Measurements from ENCODE around the gene METTL6. TPM values are rescaled to one million over a fixed set of nuclear protein-coding genes. Genes with fewer than 3 reads are reported as not detected.
"Not testable (repeated sequence)": the region's sequence is repeated elsewhere in the genome, so short reads cannot be mapped to it uniquely, and the experiment has no call there.

Gene METTL6
- total and polyA plus RNA-seq, 10 of the 15 experiments (the other 5 are each of a cell fraction or from before 2014, with no cell fraction given): 13.8 to 29.6 (median 20.8) TPM

- in situ Hi-C loops (cut with MboI) (no loop called here), intact Hi-C loops (cut with micrococcal nuclease; ENCODE audit: unreplicated experiment) (no loop called here)
- Histone ChIP-seq H3K9me3 (replicated peaks; ENCODE audit: control insufficient read depth, insufficient read depth, low read length) (no peaks in the 10 kb centered on the region), H3K4me1 (ENCODE audit: control insufficient read depth, insufficient read depth, low read length) (no peaks in the 10 kb centered on the region), H3K4me2 (ENCODE audit: control insufficient read depth, insufficient read depth) (no peak overlapping the region), H2AFZ (ENCODE audit: control insufficient read depth, low read depth, low read length) (no peak overlapping the region), H3K79me2 (ENCODE audit: control insufficient read depth, insufficient read depth, low read length) (no peaks in the 10 kb centered on the region), H3K27ac (ENCODE audit: control insufficient read depth, insufficient read depth) (no peak overlapping the region), H3K27me3 (replicated peaks in 1 of 2; ENCODE audit: control insufficient read depth in 2 of 2, insufficient read depth in 2 of 2, low read length in 1 of 2) (no peaks in the 10 kb centered on the region), H3K4me3 (no peak overlapping the region), H4K20me1 (ENCODE audit: control insufficient read depth, insufficient read depth) (no peaks in the 10 kb centered on the region), H3K36me3 (ENCODE audit: control insufficient read depth in 2 of 2, insufficient read depth in 2 of 2, low read length in 1 of 2) (peaks cover 0 to 13% of the 10 kb centered on the region in 2 experiments), H3K9ac (ENCODE audit: control insufficient read depth, insufficient read depth, low read length) (no peak overlapping the region)
- FAIRE-seq: no peak
- no peak for ATAC-seq
- POLR2A ChIA-PET: no interaction called here
- SMC1A ChIA-PET (ENCODE audit: uncharacterized antibody, unreplicated experiment): interaction anchor here (0.6 to 1.0 kb wide), 2 partner anchors 10 to 1214 kb away, joined by 3 read pairs; no protein-coding TSS in a partner anchor
- no TSS peak for BruUV-seq (replicated peaks)
- CTCF ChIA-PET: interaction anchor here (1.0 kb wide), 1 partner anchor 391 kb away, joined by 3 read pairs; no protein-coding TSS in a partner anchor
- TF ChIP-seq EED (IDR thresholded peaks at IDR 0.05; ENCODE audit: low read depth): no peak
- no peak for TF ChIP-seq FOS (IDR thresholded peaks at IDR 0.05; ENCODE audit: borderline replicate concordance, extremely low read depth, insufficient read length)
- TF ChIP-seq, protein P1, sequence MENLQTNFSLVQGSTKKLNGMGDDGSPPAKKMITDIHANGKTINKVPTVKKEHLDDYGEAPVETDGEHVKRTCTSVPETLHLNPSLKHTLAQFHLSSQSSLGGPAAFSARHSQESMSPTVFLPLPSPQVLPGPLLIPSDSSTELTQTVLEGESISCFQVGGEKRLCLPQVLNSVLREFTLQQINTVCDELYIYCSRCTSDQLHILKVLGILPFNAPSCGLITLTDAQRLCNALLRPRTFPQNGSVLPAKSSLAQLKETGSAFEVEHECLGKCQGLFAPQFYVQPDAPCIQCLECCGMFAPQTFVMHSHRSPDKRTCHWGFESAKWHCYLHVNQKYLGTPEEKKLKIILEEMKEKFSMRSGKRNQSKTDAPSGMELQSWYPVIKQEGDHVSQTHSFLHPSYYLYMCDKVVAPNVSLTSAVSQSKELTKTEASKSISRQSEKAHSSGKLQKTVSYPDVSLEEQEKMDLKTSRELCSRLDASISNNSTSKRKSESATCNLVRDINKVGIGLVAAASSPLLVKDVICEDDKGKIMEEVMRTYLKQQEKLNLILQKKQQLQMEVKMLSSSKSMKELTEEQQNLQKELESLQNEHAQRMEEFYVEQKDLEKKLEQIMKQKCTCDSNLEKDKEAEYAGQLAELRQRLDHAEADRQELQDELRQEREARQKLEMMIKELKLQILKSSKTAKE (IDR thresholded peaks at IDR 0.05; ENCODE audit: low read depth, poor library complexity, severe bottlenecking): no peak
- TF ChIP-seq TAF1 (IDR thresholded peaks at IDR 0.05; ENCODE audit: borderline replicate concordance, low read depth, low read length): no peak
- TF ChIP-seq, protein P2, sequence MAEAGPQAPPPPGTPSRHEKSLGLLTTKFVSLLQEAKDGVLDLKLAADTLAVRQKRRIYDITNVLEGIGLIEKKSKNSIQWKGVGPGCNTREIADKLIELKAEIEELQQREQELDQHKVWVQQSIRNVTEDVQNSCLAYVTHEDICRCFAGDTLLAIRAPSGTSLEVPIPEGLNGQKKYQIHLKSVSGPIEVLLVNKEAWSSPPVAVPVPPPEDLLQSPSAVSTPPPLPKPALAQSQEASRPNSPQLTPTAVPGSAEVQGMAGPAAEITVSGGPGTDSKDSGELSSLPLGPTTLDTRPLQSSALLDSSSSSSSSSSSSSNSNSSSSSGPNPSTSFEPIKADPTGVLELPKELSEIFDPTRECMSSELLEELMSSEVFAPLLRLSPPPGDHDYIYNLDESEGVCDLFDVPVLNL (IDR thresholded peaks at IDR 0.05; ENCODE audit: low read depth, low read length): no peak
- TF ChIP-seq POLR2AphosphoS2 (IDR thresholded peaks at IDR 0.05; ENCODE audit: low read depth, low read length): no peak
- TF ChIP-seq EGR1 (IDR thresholded peaks at IDR 0.05; ENCODE audit: borderline replicate concordance in 1 of 2, low read depth in 2 of 2, low read length in 2 of 2): no peak
- TF ChIP-seq, protein P3, sequence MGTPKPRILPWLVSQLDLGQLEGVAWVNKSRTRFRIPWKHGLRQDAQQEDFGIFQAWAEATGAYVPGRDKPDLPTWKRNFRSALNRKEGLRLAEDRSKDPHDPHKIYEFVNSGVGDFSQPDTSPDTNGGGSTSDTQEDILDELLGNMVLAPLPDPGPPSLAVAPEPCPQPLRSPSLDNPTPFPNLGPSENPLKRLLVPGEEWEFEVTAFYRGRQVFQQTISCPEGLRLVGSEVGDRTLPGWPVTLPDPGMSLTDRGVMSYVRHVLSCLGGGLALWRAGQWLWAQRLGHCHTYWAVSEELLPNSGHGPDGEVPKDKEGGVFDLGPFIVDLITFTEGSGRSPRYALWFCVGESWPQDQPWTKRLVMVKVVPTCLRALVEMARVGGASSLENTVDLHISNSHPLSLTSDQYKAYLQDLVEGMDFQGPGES (IDR thresholded peaks at IDR 0.05): no peak
- no peak for TF ChIP-seq SMC3 (IDR thresholded peaks at IDR 0.05; ENCODE audit: borderline replicate concordance, low read length)
- TF ChIP-seq CBX3 (IDR thresholded peaks at IDR 0.05; ENCODE audit: borderline replicate concordance, low read depth): no peak
- no peak for TF ChIP-seq SP1 (IDR thresholded peaks at IDR 0.05; ENCODE audit: low read depth, low read length)
- no peak for TF ChIP-seq ZNF384 (IDR thresholded peaks at IDR 0.05; ENCODE audit: borderline replicate concordance, low read depth, low read length)
- RAD21 ChIA-PET (ENCODE audit: unreplicated experiment): no interaction called here
- no peak for DNase-seq (ENCODE audit: low read depth, low spot score)
- 49% methylated on average over 4 of the region's 4 CpGs for WGBS (ENCODE audit: insufficient coverage, insufficient replicate concordance, low lambda C conversion rate, missing lambda C conversion rate)
Observed at GRCh38 chr3:15420871-15421270, 6.5 kb downstream of the METTL6 start.

- BruUV-seq (replicated peaks); H3K79me2 ChIP-seq (ENCODE audit: control insufficient read depth, insufficient read depth, low read length); RAD21 ChIA-PET (ENCODE audit: unreplicated experiment); in situ Hi-C loops (cut with MboI); DNase-seq (ENCODE audit: low read depth, low spot score); H3K4me1 ChIP-seq (ENCODE audit: control insufficient read depth, insufficient read depth, low read length); ATAC-seq; H4K20me1 ChIP-seq (ENCODE audit: control insufficient read depth, insufficient read depth); H3K27me3 ChIP-seq (replicated peaks in 1 of 2; ENCODE audit: control insufficient read depth in 2 of 2, insufficient read depth in 2 of 2, low read length in 1 of 2); intact Hi-C loops (cut with micrococcal nuclease; ENCODE audit: unreplicated experiment); H2AFZ ChIP-seq (ENCODE audit: control insufficient read depth, low read depth, low read length); SMC1A ChIA-PET (ENCODE audit: uncharacterized antibody, unreplicated experiment); H3K27ac ChIP-seq (ENCODE audit: control insufficient read depth, insufficient read depth); H3K4me3 ChIP-seq; H3K9ac ChIP-seq (ENCODE audit: control insufficient read depth, insufficient read depth, low read length); FAIRE-seq; H3K4me2 ChIP-seq (ENCODE audit: control insufficient read depth, insufficient read depth); POLR2A ChIA-PET; H3K9me3 ChIP-seq (replicated peaks; ENCODE audit: control insufficient read depth, insufficient read depth, low read length): not testable (repeated sequence)
- H3K36me3 ChIP-seq (ENCODE audit: control insufficient read depth in 2 of 2, insufficient read depth in 2 of 2, low read length in 1 of 2): peaks cover 7 to 15% of the 10 kb centered on the region in 2 experiments; a peak in 3 of 4 replicates
- CTCF ChIA-PET: interaction anchor here (0.6 to 0.8 kb wide), 2 partner anchors 8 to 190 kb away, joined by 3 to 4 read pairs; no protein-coding TSS in a partner anchor
- over 99% methylated on average over 7 of the region's 7 CpGs for WGBS (ENCODE audit: insufficient coverage, insufficient replicate concordance, low lambda C conversion rate, missing lambda C conversion rate)
Observed at GRCh38 chr3:15410966-15411365, 16.4 kb downstream of the METTL6 start.
